Lower leg skin (tissue), 3 donors: Measurements from ENCODE around the gene MYMX.
"Not testable (repeated sequence)": the region's sequence is repeated elsewhere in the genome, so short reads cannot be mapped to it uniquely, and the experiment has no call there.

Experiments
- POLR2A ChIP-seq, 2 donors: fragments of 450-650 bp; IDR thresholded peaks; one replicate each; pipeline ENCODE4 v1.6.1; 2016 to 2017; ENCODE audit warnings: antibody characterized with exemption in 2 of 2, mild to moderate bottlenecking in 1 of 2, moderate library complexity in 1 of 2
- TF ChIP-seq, protein P1 (sequence below), 3 donors: fragments of 450-650 bp; IDR thresholded peaks; one replicate each; pipeline ENCODE4 v1.5.1; 2016; ENCODE audit warnings: antibody characterized with exemption in 3 of 3, mild to moderate bottlenecking in 3 of 3, moderate library complexity in 2 of 3

- TF ChIP-seq, protein P1, sequence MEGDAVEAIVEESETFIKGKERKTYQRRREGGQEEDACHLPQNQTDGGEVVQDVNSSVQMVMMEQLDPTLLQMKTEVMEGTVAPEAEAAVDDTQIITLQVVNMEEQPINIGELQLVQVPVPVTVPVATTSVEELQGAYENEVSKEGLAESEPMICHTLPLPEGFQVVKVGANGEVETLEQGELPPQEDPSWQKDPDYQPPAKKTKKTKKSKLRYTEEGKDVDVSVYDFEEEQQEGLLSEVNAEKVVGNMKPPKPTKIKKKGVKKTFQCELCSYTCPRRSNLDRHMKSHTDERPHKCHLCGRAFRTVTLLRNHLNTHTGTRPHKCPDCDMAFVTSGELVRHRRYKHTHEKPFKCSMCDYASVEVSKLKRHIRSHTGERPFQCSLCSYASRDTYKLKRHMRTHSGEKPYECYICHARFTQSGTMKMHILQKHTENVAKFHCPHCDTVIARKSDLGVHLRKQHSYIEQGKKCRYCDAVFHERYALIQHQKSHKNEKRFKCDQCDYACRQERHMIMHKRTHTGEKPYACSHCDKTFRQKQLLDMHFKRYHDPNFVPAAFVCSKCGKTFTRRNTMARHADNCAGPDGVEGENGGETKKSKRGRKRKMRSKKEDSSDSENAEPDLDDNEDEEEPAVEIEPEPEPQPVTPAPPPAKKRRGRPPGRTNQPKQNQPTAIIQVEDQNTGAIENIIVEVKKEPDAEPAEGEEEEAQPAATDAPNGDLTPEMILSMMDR (IDR thresholded peaks at IDR 0.05): not testable (repeated sequence)
- TF ChIP-seq POLR2A (IDR thresholded peaks at IDR 0.05): not testable (repeated sequence)
Measured at GRCh38 chr6:44231426-44231825, 14.7 kb downstream of the MYMX start.
